Fibroblast of upper back skin (primary cell): Measurements from ENCODE around the gene SEL1L.
A peak's percentile ranks its signal among the peaks of the same experiment; 100 is the strongest.
"Not testable (repeated sequence)": the region's sequence is repeated elsewhere in the genome, so short reads cannot be mapped to it uniquely, and the experiment has no call there.

Experiments
- DNase-seq: peaks from one replicate; pipeline ENCODE4 v3.0.0-alpha.2; 2013

The SEL1L gene

DNA sequence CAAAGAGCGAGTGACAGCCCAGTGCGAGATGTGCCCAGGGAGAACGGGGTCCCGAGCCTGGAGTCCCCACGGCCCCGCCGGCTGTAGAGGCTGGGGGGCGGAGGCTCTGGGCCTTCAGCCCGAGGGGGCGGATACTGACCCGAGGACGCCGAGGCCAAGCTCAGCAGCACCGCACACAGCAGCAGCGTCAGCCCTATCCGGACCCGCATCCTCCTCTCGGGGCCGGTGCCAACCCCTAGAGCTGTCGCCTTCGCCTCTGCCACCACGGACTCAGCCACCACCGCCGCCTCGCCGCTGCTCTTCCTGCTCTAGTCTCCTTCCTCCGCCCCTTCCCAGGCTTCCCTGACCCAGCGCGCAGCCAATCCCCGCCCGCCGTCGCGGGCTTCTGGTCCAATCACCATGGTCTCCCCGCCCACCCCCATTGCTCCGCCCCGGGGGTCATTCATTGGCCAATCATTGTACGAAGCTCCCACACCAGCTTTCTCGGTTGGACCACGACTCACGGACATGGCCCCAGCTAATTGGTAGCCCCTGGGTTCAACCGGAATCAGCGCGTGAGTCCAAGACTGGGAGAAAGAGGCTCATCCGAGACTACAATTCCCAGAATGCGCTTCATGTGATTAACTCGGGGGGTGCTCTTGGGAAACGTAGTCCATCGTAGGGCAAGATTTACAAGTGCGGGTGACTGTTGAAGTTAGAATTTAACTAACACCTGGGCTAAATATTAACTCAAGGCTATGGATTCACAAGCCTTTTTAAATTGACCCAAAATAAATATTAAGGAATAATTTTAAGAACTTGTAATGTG lies at the start of gene SEL1L:
Gene SEL1L (minus strand): TSS at position 318 of the 808 bp plus-strand sequence. CDS start 109 bp downstream, at position 209.
- DNase-seq, result peak; percentile 100

DNA sequence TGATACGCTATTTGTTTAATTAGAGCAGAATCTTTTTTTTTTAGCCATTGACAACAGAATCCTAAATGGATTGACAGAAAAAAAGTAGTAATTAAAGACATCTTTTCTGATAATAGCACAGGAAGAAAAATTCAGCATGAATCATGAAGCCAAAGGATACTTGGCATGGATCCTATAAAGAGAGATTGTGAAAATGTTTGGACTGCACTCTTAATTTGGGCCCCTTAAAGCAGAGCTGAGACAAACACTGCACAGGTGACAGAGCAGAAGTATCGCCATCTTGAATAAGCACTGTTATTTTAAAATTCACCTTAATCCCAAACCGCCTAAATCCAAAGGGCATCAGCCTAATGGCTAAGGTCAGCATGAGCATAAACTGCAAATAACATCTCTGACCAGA lies 48.8 kb upstream of the SEL1L start:
- peak; percentile 6 for DNase-seq

DNA sequence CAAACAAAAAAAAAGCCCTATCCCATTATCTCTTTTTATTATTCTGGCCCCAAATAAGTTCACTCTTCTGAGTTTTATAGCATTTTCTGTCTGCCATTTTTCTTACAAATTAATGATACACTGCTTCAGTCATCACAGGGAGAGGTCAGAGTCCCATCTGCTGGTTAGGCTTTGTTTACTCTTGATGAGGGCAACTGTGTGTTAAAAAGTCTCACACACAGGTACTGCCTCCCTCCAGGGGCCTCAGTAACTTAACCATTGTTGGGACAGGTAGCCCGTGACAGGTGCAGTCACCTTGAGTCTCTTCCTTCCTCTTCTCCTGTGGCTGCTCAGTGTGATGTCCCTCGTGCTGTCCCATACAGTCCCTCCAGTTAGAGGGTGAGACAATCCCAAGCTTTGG lies 45.5 kb upstream of the SEL1L start:
- no peak for DNase-seq

DNA sequence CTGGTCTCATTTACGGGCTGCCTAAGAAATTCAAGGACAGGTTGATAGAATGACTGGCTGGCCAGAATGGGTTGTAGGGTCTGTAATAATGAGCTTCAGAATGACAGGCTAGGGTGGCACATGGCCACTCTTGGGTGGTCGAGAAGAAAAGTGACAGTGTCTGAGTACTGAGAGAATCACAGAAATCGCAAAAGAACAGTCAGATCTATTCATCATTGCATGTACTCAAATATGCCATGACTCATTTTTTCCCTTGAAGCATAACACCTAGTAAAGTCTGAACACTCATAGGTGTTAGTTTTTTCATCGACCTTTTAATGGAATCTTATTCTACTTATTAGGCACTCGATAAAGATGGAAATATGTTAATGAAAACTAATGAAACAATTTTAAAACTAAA lies 37.8 kb upstream of the SEL1L start:
- no peak for DNase-seq

DNA sequence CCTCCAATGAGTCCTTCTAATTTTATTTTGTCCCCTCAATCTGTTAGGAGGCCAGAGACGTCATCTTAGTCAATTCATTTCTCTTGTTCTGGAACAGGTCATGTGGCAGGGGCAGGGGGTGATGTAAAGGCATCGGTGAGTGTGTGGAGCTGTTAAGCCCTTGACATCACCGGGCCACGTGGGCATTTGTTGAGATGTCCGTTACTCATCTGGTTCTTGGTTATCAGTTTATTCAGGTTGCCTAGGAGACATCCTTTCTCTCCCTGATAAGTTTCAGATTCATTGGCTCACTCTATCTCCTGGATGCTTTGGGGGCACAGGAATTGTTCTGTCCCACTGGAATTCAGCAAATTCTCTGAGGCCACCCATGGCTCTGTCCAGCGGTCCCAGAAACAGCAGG lies 33.6 kb upstream of the SEL1L start:
- DNase-seq, result no peak

DNA sequence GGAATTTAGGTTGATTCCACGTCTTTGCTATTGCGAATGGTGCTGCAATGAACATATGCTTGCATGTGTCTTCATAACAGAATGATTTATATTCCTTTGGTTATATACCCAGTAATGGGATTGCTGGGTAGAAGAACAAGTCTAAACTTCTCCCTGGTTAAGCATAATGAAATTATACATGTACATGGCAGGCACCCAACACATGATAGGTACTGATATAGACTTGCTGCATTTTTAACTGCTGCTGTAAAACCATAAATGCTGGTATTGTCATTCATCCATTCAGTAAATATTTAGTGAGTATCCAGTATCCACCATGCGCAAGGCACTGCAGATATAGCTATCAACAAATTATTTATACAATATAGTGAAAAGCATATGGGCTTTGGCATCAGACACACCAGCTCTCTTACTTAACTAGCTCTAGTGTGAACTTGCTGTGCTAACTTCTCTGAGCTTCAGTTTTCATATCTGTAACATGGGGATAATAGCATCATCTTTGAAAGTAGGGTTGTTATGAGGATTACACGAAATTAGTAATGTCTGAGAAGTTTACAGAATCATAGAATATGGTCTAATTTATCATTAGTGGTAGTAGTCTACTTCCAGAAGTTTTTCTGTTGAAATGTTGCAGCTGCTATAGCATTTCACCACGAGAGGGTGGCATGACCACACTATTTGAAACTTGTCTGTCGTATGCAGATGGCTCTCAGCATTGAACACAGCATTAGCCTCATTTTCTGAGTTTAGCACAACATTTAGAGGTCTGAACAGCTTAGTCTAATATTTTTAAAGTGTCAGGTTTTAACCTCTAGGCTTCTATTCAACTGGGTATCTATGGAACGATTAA lies 32.0 kb upstream of the SEL1L start:
- DNase-seq, result no peak

DNA sequence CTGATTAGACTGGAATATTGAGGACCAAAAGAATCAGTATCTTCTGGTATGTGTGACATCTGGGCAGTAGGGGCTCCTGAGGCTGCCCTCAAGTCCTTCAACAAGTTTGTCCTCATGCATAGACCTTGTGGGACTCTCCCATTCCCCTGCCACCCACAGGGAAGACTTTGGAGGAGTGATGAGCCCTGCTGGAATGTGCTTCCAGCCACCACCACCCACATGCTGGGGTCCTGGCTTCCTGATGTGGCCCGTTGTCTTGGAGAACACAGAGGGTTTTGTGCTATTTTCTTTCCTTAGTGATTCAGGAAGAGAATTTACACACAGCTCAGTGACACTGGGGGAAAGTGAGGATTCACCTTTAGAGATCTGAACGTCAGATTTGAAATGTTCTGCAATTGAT lies 29.2 kb upstream of the SEL1L start:
- no peak for DNase-seq

DNA sequence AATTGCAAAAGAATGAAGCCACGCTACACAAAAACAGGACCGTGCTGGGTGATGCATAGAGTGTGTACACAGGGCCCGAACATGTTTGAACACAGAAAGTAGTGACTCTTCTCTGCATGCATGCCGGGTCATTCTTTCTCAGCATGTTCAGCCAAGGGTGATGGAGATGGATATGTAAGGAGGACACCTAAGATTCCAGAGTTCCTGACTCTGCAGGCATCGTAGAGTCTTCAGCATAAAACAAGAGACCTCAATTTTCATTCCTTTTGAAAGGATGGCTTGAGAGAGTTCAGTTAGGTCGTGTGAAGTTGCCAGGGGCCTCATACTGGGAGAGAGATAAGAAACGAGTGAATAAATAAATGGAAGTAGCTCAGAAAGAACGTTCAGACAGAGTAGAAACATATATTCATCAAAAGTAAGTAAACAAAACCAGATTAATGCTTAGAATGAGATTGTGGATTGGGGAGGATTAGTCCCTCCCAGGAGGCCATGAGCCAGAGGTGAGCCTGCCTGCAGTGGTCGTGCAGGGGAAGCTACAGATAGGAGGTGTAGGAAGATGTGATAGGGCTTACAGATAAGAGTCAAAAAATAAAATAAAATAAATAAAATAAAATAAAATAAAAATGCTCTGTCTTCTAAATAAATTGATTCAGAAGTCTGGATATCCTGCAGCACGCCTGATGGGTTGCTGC lies 27.6 kb upstream of the SEL1L start:
- no peak for DNase-seq

DNA sequence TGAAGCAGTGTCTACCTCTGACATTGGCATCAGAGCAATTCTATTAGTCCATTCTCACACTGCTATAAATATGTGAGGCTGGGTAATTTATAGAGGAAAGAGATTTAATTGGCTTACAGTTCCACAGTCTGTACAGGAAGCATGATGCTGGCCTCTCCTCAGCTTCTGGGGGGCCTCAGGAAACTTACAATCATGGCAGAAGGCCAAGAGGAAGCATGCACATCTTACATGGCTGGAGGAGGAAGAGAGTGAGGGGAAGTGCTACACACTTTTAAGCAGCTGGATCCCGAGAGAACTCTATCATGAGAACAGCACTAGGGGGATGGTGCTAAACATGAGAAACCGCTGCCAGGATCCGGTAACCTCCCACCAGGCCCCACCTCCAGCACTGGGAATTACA lies 25.7 kb upstream of the SEL1L start:
- DNase-seq, result no peak

DNA sequence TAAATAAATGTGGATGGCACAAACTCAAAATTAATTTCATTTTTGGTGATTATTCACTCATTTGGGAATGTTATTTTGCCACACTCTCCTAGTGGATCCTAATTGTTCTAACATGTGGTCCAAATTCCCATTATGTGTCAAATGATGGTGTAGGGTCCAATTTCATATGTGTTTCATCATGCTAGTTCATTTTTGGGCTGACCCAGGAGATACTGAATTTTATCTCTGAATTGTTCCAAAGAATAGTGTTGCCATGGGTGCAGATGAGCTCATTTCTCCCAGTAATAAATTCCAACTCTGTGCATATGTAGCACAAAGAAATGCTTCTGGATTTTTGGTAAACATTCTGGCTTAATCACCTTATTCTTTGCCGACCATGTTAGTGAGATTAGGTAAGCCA lies 23.5 kb upstream of the SEL1L start:
- peak; percentile 17 for DNase-seq

DNA sequence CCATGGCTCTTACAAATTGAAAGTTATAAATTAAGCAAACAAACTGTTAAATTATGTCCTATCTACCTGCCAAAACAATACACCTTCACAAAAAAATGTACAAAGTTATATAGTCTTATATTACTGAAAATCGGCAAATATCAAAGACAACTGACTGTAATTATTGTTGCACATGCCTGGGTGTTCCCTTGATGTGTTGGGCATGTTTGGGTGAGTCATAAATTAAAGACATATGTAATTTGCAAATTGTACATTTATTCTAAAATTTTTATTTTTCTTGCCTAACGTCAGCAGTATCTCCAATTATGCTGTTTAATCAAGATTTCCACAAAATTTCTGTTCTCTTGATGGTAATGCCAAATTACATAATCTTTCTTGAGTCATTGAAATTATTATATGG lies 22.0 kb upstream of the SEL1L start:
- DNase-seq, result no peak

DNA sequence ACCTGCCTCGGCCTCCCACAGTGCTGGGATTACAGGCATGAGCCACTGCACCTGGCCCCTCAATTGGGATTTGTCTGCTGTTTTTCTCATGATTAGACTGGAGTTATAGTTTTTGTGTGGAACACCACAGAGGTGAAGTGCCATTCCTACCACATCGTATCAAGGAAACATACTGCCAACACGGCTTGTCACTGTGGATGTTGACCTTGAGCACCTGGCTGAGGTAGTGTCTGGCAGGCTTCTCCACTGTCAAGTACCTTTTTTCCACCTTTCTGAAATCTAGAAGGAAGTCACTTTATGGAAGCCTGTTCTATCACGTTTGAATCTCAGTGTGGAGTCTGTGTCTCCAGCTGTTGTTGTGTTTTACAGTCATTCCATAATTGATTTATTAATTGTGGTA lies 21.4 kb upstream of the SEL1L start:
- no peak for DNase-seq

DNA sequence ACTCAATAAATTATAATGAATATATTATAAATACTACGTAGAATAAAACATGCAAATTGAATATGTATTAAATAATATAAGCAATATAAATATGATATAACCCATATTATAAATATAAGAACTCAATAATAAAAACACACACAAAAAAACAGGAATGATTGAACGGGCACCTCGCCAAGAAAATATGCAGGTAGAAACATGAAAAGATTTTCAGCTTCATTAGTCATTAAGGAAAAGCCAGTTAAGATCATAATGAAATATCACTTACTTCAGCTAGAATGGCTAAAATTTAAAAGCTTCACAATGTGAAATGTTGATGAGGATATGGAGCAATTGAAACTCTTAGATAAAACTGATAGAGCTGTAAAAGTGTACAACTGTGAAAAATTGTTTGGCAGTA lies 17.8 kb upstream of the SEL1L start:
- DNase-seq, result no peak

DNA sequence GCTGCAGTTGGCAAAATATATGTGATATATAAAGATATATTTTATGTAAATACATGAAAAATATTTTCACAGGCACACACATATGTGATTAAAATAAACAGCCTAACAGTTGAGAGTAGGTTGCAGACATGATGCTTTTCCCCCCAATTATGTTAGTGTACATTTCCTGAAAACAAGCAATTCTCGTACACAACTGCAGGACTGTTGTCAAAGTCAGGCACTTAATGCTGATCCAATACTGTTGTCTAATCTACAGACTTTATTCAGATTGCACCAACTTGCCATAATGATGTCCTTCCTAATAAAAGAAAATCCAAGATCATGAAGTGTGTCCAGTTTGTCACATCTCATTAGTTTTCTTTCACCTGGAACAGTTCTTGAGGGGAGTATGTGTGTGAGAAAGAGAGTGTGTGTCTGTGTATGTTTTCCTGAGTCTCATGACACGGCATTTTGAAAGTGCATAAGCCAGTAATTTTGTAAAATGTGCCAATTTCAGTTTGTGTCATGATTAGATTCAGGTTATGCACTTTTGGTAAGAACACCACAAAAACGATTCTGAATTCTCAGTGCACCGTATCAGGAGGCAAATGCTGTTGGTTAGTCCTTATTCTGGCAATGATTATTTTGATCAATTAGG lies 16.5 kb upstream of the SEL1L start:
- no peak for DNase-seq

DNA sequence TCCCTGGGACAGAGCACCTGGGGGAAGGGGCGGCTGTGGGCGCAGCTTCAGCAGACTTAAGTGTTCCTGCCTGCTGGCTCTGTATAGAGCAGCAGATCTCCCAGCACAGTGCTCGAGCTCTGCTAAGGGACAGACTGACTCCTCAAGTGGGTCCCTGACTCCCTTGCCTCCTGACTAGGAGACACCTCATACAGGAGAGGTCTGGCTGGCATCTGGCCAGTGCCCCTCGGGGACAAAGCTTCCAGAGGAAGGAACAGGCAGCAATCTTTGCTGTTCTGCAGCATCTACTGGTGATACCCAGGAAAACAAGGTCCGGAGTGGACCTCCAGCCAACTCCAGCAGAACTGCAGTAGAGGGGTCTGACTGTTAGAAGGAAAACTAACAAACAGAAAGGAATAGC lies 7.6 kb upstream of the SEL1L start:
- not testable (repeated sequence) for DNase-seq

DNA sequence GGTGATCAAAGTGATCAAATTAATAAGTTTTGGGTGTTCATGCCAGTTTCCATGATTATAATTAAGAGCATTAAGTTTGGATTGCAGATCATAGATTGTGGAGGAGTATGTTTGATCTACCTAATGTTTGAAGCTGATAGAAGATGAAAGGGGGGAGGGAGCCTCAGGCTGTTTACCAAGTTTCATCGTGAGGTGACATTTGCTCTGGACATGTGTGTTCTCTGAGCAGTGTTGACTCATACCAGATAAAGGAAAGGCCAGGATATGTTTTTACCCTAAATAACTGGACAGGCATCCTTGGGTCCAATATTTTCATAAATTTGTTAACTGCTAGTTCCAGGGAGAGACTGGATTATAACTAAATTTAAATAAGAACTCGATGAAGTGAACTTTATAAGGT lies 3.5 kb upstream of the SEL1L start:
- DNase-seq, result no peak

DNA sequence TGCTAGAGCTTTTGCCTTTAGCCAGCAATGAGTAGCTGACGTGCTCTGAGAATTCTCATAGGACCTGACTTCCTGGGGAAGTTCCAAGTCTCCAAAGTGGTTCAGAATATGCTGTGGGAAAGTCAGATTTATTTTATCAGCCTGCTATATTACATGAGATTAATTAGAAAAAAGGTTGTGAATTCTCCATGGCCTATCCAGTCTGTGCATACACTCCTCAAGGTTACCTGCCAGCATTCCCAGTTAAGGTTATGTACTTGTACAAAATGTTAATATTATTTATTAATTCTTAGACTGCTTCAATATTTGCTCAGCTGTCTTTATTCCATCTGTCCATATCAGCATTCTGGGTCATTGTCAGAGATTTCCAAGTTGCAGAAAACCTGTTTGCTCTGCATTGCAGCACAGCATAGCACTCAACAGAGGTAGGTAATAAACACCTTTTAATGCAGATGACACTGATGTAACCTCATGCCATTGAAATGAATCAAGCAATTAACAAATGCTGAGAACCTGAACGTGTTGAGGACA lies 2.7 kb upstream of the SEL1L start:
- DNase-seq, result peak; percentile 8

DNA sequence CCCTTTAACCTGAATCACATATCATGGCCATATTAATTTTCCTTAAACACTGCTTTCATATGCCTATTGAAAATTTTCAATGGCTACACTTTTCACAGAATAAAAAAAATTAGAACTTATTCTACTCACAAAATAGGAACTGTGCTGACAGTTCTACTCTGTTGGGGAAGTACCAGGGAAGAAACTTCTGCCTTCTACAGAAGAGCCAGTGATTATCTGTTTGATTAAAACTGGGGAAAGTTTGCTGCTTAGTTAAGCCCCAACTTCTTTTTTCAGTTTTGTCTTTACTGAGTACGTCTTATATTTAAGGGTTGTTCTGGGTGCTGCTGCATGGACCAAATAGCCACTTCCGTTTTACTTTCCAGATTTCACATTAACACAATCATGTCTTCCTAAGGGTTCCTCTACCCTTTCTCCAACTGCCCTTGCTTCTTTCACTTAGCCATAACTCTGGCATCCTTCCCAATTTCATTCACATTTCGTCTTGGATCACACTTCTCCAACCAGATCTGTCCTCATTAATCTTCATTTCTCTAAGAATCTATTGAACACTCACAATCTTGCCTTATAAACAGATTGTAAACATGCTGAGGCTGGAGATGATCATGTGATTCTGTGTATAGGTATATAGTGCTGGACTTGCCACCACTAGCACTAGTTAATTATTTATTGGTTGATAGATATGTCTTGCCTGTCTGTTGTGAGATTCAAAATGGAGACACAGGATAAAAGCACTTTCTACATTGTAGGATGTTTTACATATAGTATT lies 1.9 kb upstream of the SEL1L start:
- no peak for DNase-seq

DNA sequence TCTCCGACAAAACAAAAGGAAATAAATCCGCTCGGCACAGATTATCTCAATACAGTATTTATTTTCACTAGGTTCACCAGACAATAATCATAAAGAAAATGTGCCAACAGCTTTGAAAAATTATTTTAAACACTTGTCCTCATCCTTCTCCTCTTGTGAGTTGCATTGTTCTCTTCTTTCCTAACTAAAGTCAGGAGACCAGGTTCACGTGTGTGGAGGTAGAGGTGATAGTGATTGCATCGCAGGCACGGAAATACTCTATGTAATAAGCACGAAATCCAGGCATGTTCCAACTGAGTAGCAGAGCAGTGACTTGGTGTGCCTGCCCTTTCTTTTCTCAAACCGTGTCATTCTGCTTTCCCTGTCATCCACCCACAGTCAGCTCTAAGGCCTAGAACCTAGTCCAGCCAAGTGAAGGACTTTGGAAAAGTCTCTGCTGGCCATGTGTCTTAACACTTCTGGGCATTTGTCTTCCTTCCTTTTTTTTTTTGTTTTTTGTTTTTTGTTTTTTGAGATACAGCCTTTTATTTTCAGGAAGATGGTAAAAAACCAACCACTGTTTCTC lies 939 bp upstream of the SEL1L start:
- no peak for DNase-seq

DNA sequence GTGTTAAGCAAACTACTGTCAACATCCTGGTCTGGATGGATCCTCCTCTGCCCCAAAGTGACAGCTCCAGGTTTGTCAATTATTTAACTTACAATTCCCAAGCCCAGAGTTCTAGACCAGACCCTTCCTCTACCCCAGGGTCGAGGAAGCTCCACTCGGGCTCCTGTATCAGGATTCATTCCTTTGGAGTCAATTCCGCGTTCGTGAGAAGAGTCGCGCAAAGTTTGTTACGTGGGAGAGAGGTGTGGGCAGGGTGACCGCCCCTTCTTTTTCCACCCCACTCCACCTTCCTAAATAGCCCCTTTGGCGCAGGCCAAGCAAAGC lies 479 bp downstream of the SEL1L start:
- no peak for DNase-seq

DNA sequence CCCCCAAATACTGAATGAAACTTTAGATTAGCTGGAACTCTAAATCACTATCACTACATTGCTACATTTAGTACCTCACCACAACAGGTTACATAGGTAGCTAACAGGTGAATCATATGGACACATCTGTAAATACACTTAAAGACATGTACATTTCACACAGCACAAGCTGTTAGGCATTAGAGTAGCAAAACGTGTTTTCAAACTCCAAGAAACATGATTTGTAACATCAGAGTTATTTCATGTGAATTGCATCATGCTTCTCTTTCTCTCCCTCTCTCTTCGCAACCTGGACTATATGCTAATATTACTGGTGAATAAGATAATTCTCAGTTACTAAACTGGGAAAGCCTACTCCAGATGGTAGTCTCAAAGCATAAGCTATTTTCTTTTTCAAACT lies 4.3 kb downstream of the SEL1L start:
- peak; percentile 87 for DNase-seq

DNA sequence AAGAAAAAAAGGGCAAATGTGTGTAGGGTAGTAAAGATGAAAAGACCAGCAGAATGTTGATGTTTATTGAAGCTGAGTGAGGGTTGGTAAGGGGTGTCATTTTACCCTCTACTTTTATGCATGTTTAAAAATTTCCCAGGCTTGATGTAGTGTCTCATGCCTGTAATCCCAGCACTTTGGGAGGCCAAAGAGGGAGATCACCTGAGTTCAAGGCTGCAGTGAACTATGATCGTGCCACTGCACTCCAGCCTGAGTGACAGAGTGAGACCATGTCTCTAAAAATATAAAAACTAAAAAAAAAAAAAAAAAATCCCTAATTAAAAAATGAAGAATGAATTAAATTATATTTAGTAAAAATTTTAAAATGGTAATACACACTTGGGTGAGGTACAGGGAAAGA lies 8.5 kb downstream of the SEL1L start:
- no peak for DNase-seq
